ENCODE measurements around the gene PRR29.
A peak's percentile ranks its signal among the peaks of the same experiment; 100 is the strongest.

PRR29 gene

GRCh38 chr17:63989622-63990345 lies 8.4 kb upstream of the PRR29 start:
- DNase-seq (ENCODE audit: low read depth): no peak
- TF ChIP-seq, protein P1, sequence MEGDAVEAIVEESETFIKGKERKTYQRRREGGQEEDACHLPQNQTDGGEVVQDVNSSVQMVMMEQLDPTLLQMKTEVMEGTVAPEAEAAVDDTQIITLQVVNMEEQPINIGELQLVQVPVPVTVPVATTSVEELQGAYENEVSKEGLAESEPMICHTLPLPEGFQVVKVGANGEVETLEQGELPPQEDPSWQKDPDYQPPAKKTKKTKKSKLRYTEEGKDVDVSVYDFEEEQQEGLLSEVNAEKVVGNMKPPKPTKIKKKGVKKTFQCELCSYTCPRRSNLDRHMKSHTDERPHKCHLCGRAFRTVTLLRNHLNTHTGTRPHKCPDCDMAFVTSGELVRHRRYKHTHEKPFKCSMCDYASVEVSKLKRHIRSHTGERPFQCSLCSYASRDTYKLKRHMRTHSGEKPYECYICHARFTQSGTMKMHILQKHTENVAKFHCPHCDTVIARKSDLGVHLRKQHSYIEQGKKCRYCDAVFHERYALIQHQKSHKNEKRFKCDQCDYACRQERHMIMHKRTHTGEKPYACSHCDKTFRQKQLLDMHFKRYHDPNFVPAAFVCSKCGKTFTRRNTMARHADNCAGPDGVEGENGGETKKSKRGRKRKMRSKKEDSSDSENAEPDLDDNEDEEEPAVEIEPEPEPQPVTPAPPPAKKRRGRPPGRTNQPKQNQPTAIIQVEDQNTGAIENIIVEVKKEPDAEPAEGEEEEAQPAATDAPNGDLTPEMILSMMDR (IDR thresholded peaks at IDR 0.05; ENCODE audit: low read depth, low read length, missing control alignments): no peak
- H3K4me3 ChIP-seq (ENCODE audit: low read depth, low read length): no peak overlapping the region

GRCh38 chr17:63991611-63992010 lies 6.5 kb upstream of the PRR29 start:
- no peak for DNase-seq (ENCODE audit: low read depth)
- H3K4me3 ChIP-seq (ENCODE audit: low read depth, low read length): no peak overlapping the region
- TF ChIP-seq, protein P1 (IDR thresholded peaks at IDR 0.05; ENCODE audit: low read depth, low read length, missing control alignments): no peak

DNA sequence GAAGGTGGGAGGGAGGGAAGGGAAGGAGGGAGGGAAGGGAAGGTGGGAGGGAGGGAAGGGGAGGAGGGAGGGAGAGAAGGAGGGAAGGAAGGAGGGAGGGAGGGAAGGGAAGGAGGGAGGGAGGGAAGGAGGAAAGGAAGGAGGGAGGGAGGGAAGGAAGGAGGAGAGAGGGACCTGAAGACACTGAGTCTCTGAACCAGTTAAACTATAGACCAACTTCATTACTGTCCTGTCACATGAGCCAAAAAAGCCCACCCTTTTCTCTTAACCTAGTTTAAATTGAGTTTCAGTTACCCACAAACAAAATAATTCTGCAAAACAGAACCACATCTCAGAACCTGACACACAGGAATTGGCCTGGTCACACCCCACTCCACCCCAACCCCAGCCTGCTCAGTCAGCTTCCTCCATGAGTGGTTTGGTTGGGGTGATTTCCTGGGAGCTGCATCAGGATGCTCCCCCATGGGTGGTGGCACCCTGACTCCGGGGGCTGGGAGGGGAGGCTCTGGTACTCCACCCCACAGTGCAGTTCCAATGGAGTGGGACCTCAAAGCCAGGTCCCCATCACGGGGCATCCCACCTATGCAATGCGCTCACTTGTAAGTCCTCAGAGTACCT lies 4.7 kb upstream of the PRR29 start:
- TF ChIP-seq, protein P1 (IDR thresholded peaks at IDR 0.05; ENCODE audit: low read depth, low read length, missing control alignments): no peak
- H3K4me3 ChIP-seq (ENCODE audit: low read depth, low read length): no peak overlapping the region
- no peak for DNase-seq (ENCODE audit: low read depth)

DNA sequence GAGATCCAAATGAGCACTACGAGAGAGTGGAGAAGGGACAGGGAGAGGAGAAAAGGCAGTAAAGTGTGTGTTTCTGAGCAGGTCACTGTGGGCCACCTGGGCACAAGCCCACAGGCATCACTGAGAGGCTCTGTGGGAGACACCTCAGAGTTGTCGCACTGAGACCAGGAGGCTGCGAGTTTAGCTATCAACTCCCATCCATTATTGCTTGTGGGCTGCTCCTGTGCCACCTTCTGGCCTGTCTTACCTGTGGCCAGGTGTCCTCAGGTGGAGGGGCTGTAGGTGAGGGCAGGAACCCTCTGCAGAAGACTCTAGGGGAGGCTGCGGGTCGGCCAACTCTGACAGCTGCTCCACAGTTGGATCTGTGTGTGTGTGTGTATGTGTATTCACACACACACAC lies 2.5 kb upstream of the PRR29 start:
- no peak overlapping the region for H3K4me3 ChIP-seq (ENCODE audit: low read depth, low read length)
- TF ChIP-seq, protein P1 (IDR thresholded peaks at IDR 0.05; ENCODE audit: low read depth, low read length, missing control alignments): no peak
- no peak for DNase-seq (ENCODE audit: low read depth)

GRCh38 chr17:63996430-63997182 lies 1.5 kb upstream of the PRR29 start:
- DNase-seq (ENCODE audit: low read depth): no peak

DNA sequence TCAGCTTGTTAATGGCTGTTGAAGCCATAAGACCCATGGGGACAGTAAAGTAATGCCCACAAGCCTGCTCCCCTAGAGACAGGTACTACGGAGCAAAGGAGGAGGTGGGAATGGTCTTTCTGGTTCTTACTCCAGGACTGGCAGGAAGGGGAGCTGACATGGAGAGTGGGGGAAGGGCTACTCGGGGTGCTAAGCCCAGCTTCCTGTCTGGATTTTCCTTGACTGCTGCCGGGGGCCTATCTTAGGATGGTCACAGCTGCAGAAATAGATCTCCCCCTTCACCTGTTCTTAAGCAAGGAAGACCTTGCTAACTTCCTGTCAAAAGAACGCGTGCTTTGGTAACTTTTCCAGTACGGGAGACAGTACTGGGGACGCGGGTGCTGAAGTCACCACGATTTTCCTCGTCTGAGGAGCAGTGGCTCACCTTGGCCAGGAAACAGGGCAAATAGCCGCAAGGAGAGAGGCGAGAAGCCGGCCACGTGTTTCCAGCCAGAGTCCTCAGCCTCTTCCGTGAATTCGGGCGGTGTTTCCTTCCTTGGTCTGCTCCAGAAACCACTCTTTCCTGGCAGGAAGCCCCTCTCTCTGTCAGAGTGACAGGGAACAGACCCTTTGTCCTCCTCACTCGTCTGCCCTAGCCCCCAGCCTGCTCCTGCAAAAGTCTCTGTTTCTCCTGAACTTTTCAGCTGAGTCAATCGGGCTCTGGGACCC lies 656 bp upstream of the PRR29 start:
- TF ChIP-seq, protein P1 (IDR thresholded peaks at IDR 0.05; ENCODE audit: low read depth, low read length, missing control alignments): no peak
- DNase-seq (ENCODE audit: low read depth): no peak
- H3K4me3 ChIP-seq (ENCODE audit: low read depth, low read length): peak overlapping the region; percentile 74

More at GRCh38 chr17:63996430-63997182, 1.5 kb upstream of the PRR29 start:
- H3K4me3 ChIP-seq (ENCODE audit: low read depth, low read length): no peak overlapping the region
- TF ChIP-seq, protein P1 (IDR thresholded peaks at IDR 0.05; ENCODE audit: low read depth, low read length, missing control alignments): no peak
